ENCODE data around the gene OR56A1.
"Not testable (repeated sequence)": the region's sequence is repeated elsewhere in the genome, so short reads cannot be mapped to it uniquely, and the experiment has no call there.

The OR56A1 gene, protein sequence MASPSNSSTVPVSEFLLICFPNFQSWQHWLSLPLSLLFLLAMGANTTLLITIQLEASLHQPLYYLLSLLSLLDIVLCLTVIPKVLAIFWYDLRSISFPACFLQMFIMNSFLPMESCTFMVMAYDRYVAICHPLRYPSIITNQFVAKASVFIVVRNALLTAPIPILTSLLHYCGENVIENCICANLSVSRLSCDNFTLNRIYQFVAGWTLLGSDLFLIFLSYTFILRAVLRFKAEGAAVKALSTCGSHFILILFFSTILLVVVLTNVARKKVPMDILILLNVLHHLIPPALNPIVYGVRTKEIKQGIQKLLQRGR

DNA sequence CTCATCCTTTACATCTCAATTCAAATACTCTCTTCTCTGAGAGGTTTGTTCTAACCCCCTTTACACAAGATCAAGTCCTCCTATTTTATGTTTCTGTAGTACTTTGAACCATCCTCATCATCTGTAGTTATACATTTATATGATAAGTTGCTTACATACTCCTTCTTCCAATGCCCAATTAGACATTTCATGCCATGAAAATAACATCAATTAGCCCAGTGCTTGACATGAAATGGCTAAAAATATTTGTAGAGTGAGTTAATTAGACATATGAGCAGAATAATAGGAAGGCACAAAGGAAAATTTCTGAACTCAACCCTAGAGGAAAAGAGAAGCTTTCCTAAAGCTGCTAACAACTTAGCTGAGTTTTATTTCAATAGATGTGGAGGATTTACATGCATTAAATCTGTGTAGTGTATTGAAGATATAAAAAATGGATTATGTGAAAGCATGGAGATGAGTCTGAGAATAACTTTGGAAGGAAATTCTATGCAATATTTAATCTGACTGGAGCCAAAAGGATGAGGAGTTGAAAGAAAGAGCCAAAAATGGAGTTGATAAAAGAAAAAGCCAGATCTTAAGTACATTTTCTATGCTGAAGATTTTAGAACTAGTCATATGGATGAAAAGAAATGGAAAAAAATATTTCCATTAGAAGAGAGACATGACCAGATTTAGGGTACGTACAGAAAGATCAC lies at the start of gene OR56A1:
OR56A1 (minus strand) TSS at position 51 of the 698 bp plus-strand sequence. CDS start 3,066 bp downstream, outside the sequence.
- DNase-seq (ENCODE audit: low read depth), result no peak

DNA sequence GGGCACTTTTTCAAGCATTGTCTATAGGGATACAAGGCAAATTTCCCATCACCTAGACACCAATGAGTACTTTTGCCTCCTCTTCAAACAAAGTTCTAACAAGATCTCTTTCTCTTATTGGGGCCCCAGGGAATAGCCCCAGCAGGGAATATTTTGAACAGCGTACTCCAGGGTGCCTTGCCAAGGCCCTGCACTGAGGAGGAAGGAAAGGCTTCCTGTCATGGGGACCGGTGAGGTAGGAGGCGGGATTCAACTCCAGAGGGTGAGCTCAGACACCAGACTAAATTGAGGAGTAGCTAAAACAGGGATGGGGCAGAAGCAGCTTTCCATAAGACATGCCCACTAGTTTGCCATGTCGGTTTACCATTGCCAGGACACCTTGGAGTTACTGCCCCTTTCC lies 48.9 kb upstream of the OR56A1 start:
- DNase-seq (ENCODE audit: low read depth), result no peak

DNA sequence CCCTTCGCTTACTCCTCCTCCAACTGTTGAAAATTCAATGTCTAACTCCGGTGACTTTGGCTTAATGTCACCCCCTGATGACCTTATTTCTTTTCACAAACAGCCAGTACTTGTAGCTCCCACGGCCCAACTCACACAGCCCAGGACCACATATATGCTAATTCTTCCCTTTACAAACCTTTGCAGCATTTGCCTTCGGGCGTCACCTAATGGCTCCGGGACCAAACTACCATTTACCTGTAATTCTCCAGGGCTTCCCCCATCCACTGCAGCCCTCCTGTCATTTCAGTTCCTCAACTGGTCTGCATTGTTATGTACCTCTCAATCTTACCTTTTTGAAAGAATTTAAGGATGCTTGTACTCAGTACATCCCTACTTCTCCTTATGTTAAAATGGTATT lies 47.2 kb upstream of the OR56A1 start:
- no peak for DNase-seq (ENCODE audit: low read depth)

DNA sequence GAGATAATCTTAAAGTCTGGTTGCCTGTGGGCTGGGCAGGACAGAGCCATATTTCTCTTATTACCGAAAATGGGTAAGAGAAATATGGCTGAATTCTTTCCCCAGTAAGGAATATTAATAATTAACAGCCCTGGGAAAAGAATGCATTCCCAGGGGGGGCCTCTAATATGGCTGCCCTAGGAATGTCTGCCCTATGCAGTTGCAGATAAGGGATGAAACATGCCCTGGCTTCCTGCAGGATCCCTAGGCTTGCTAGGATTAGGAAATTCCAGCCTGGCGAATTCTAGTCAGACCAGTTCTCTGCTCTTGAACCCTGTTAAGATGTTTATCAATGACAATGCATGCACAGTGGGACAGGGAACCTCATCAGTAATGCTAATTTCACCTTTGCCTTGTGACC lies 45.9 kb upstream of the OR56A1 start:
- DNase-seq (ENCODE audit: low read depth), result not testable (repeated sequence)

DNA sequence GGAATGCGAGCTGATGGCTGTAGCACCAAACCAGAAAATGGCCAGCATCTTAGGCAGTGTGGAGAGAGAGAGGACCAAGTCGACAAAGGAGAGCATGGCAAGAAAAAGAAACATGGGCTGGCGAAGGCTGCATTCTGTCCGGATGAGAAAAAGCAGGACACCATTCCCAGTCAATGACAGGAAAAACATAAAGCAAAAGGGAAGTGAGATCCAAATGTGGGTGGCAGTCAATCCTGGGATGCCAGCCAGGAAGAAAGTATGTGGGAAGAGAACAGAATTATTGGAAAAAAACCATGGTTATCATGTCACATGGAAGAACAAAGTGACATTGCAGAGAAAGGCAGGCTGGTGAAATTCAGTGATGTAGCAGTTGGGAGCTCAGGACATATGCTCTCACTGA lies 36.9 kb upstream of the OR56A1 start:
- DNase-seq (ENCODE audit: low read depth), result no peak

DNA sequence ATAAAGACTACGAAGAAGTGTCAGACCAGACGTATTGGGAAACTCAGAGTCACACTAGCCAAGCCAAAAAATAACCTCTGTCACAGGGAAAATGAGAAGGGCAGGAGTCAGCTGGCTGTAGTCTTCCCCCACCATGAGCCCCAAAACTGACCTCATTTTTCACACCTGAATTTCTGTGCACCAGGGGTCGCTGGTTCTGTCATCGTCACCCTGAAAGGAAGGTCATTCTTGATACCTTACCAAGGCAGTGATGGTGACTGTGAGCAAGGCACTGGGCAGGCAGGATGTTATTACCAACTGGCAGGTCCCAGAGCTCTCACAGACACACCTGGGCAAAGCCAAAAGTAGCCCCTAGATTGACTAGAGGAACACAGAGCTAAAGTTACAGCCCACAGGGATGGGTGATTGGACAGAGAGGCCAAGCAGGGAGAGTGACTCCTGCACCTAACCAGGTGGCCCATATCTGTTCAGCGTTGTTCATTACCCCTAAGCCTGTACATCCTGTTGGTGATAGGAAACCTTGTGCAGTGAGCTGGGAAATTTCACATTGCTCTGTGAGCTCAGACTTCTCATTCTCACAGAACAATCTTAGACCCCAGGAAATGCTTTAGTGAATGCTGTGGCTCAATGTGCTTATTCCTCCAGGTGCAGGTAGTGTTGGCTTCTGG lies 32.3 kb upstream of the OR56A1 start:
- DNase-seq (ENCODE audit: low read depth), result no peak

DNA sequence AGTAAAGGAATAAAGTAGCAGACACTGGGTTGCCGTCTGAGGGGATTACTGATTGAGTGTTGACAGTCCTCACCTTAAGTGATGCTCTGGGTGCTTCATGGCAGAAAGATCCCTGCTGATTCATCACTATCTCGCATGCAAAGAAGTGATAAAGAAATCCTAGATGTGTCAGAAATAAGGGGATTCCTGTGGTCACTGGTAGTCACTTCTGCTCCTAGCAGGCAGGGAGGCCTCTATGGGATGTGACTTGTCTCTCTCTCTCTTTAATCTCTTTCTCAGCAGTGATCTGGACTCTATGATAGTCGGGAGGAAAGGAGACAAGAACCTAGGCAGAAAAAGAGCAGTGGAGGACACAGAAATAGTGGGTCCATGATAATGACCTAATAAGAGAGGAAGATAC lies 30.9 kb upstream of the OR56A1 start:
- DNase-seq (ENCODE audit: low read depth), result no peak

DNA sequence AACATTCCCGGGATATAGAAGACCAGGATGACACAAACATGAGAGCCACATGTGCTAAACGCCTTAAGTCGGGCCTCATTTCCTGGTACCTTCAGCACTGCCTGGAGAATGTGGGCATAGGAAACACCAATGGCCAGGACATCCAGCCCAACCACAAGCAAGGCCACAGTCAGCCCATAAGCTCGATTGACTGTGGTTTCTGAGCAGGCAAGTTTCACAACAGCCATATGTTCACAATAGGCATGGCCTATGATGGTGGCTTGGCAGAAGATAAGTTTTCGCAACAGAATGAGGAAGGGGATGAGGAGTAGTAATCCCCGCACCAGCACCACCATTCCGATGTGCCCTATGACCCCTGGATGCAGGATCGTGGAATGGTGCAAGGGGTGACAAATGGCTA lies 26.9 kb upstream of the OR56A1 start:
- no peak for DNase-seq (ENCODE audit: low read depth)

DNA sequence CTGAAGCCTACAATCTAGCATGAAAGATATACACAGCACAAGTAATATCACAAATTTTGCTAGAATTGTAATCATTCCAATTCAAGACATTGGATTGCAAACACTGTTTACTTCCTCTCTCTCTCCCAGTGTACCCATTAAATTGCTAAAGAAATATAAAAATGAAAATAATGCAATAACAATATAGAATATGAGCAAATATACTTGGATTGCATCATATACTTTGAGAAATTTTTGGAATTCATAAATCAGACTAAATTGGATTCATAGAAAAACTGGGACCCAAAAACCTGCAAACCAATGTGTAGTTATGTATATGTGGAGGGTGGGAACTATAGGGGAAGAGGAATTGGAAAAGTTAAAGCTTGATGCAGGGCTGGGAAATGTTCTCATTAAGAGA lies 25.0 kb upstream of the OR56A1 start:
- no peak for DNase-seq (ENCODE audit: low read depth)

DNA sequence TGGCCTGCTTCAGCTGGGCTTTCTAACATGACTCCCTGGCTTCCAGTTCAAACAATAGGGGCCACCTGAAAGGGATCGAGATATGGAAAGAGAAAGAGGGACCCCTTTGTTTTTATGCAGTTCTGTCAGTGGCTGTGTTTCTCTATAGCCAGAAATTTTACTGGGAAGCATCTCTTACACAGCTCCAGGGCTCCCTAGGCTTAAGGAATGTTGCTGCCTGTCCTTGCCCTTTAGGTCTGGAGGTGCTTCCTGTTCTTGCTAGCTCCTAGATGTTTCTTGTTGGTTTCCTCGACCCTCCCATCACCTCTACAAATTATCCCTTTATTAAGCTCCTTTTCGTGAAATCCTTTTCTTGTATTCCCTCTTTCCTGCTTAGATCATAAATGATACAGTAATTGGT lies 21.8 kb upstream of the OR56A1 start:
- DNase-seq (ENCODE audit: low read depth), result no peak

DNA sequence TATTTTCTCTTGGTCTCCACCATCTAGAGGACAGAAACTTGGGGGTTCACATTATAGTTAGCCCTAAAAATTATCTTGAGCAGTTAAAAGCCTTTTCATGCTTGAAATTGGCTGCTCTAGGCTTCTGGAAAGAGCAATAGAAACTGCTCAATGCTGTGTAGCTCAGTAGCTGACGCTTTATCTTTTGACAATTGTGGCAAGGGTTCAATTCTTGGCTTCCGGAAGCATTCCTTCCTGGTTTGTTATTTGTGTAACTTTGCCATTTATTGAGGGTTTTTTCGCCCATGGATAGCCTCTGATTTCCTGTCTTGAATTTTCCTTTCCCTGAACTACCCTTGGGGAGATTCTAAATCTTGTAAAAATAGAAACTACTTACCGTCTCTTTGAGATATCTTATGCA lies 10.3 kb upstream of the OR56A1 start:
- DNase-seq (ENCODE audit: low read depth), result no peak

DNA sequence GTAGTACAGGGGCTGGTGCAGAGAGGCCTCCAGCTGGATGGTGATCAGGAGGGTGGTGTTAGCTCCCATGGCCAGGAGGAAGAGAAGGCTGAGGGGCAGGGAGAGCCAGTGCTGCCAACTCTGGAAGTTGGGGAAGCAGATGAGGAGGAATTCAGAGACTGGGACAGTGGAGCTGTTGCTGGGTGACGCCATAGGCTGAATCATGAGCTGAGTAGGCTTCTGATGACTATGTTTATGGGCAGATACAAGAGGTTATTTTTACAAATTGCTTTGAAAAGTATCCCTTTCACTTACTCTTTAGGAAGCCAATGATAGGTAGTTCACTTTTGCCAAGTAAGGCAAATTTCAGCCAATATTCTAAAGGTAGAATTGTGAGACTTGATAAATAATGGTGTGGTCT lies 3.1 kb downstream of the OR56A1 start:
- no peak for DNase-seq (ENCODE audit: low read depth)

DNA sequence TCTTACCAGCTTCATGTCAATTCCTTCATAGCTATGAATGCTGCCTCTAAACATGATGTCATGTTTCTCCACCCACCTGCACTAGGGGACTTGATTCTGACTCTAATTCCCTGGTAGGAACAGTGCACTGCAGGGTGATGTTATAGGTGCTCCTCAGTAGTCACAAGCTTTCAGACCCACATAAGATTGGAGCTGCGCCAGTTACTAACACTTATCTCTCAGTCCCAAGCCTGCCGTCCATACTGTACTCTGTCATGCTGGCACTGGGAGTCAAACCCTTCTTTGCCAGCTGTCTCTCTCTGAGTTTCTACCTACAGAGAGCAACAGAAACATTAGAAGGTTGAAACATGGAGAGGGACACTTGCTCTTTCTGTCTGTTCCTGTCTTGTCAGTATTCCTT lies 5.5 kb downstream of the OR56A1 start:
- DNase-seq (ENCODE audit: low read depth), result no peak

DNA sequence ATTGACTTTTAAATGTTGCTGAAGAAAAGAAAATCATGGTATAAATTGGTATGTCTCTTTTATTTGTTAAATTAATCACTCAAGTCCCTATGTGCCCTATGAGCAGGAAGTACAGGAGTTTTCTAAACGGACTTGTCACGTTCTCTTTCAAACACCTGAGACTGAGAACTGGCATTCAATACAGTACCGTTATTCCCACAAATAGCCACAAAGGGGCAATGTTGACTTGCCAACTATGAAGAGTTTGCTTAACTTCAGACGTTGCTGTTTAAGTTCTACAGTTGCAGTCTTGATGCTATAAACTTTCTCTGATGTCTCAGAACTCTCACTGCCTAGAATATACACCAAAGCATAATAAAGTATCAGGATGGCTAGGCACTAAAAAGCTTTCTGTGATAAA lies 7.6 kb downstream of the OR56A1 start:
- DNase-seq (ENCODE audit: low read depth), result peak; percentile 15

DNA sequence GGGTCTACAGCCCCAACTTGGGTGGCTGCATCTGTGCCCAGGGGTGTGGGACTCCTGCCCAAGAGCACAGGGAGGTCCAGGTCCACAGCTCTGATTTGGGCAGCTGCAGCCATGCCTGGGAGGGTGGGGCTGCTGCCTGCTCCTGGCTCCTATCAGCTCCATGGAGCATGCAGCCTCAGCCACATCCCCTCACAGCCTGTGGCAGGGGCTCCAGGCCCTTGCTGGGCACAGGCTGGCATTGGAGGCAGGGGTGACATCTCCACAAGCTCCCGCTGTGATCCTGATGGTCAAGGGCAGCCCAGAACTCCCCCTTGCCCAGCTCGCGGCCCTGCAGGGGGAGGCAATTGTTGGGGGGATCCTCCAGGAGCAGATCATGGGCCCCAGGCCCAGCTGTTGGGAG lies 17.5 kb downstream of the OR56A1 start:
- DNase-seq (ENCODE audit: low read depth), result no peak

DNA sequence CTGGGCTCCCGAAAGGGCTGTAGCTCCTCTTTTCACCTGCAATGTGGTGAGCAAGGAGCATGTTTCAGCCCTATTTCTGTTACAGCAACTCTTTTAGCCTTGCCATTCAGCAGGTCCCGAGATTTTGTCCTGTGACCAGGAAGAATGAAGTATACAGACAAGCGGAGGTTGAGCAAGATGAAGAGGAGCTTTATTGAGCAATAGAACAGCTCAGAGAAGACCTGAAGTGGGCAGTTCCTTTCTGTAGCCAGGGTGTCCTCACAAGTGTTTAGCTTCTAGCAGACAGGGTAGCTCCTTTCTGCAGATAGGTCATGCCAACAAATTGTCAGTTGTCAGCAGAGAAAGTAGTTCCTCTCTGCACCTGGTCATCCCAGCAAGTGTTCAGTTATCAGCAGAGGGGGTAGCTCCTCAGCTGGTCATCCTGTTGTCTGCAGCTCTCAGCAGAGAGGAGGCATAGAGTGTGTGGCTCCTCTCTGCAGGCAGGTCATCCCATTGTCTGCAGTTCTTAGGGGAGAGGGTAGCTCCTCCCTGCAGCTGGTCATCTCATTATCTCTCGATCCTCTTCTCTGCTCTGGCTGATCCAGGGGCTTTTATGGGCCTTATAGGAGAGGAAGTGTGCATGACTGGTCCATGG lies 18.4 kb downstream of the OR56A1 start:
- DNase-seq (ENCODE audit: low read depth), result no peak

DNA sequence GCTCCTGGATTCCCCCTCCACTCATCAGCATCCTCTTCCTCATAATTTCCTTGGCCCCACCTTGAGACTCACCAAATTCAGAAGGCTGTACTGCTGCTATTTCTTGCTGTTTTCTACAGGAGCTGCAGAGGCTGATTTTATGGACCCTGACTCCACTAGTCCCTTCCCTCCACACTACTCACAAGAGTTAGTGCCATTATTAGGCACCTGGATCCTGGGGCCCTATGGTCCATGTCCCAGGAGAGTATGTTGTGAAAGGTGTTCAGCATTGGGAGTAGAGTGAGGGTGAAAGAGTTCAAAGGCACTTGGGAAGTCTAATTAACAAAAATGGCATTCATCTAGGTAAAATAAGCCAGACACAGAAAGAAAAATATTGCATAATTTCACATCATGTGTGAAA lies 23.7 kb downstream of the OR56A1 start, which contains the start of gene OR56A4:
OR56A4 (minus strand) TSS at position 101 of the 400 bp plus-strand sequence. CDS start 3,954 bp downstream, outside the sequence.
- no peak for DNase-seq (ENCODE audit: low read depth)

DNA sequence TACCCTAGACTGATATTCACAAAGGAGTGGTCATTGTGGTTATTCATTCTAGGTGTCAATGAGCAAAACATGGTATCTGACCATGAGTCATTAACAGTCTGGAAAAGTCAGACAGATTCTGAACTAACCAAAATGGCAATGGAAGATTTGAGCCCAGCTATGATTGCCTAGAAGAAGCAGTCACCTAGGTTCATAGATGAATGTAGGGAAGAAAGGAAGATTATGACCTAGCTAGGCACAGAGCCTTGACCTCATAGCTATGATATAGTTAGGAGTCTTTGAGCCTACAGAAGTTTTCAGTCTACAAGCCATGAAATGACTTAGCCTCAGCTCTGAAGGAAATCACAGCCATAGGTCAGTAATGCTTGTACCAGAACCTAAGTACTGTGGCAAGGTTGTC lies 24.2 kb downstream of the OR56A1 start:
- DNase-seq (ENCODE audit: low read depth), result no peak

DNA sequence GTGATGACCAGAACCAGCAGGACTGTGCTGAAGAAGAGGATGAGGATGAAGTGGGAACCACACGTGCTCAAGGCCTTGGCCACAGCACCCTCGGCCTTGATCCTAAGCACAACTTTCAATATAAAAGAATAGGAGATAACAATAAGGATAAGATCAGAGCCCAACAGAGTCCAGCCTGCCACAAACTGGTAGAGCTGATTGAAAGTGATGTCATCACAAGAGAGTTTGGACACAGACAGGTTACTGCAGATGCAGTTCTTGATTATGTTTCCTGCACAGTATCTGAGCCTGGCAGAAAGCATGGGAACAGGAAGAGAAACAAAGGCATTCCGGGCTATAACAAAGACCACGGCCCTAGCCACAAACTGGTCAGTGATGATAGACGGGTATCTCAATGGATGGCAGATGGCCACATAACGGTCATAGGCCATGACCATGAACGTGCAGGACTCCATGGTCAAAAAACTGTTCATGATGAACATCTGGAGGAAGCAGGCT lies 28.3 kb downstream of the OR56A1 start:
- DNase-seq (ENCODE audit: low read depth), result no peak

DNA sequence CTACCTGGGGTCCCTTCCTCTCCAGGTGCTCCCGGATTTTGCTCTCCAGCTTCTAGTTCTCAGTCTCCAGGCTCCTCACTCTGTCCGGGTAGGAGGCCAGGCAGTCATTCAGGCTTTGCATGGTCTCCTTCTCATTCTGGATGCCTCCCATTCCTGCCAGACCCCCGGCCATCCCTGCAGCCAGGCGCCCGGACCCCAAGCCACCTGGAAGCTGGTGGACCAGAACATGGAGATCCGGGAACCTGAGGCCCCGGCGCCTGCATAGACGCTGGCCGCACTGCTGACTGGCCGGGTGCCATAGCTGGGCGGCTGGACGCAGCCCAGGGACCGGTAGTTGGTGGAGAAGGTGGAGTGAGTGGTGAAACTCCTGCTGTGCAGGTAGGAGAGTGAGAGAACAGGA lies 35.8 kb downstream of the OR56A1 start:
- no peak for DNase-seq (ENCODE audit: low read depth)

DNA sequence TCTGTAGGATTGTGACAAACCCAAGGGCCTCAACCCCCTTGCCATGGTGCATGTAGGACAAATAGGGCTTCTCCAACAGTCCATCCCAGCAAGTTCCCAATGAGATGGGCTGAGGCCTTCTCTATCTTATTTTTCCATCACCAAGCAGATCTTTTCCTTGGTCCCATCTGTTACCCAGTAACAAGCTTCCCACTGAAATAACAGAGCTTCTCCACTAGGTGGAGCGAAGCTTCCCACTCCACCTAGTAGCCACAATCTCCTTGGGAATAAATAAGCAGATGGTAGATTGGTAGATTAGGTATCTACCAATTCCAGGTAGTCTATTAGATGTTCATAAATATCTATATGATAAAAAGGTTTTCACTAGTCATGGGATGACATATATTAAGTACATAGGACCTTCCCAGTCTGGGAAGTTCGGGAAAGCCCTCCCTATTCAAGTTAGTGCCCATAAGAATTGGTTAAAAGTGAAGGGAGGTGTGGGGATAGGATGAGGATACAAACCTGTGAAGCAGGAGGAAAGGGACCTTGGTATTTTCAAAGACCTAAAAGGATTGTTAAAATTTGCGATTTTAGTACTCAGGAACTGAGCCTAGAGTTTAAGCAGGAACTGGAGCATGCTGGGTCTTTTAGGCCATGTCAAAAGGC lies 37.8 kb downstream of the OR56A1 start:
- no peak for DNase-seq (ENCODE audit: low read depth)

DNA sequence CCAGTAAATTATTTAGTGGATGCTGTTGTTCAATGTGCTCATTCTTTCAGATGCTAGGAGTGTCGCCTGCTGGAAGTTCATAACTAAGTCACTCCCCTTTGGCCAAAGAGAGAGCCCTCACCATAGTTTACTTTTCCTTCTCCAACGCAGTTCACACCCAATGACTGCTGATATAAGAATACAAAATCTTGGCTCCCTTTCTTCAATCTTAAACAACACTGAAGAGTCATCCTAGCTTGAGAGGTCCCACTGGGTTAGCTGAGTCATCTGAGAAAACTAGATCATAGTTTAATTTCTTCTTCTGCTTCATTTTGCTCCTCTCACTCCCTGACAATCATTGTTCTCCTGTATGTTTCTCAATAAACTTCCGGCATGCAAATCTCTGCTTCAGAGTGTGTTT lies 38.4 kb downstream of the OR56A1 start:
- no peak for DNase-seq (ENCODE audit: low read depth)
